ENCODE results near the gene GAK. TPM values are rescaled to one million over a fixed set of nuclear protein-coding genes. Genes with fewer than 3 reads are reported as not detected.

GAK gene
- total and polyA plus RNA-seq, 2 of the 13 experiments (the other 11 are each of a cell fraction or from before 2014, with no cell fraction given), result 17.5 to 44.3 TPM

- TF ChIP-seq, protein P1, sequence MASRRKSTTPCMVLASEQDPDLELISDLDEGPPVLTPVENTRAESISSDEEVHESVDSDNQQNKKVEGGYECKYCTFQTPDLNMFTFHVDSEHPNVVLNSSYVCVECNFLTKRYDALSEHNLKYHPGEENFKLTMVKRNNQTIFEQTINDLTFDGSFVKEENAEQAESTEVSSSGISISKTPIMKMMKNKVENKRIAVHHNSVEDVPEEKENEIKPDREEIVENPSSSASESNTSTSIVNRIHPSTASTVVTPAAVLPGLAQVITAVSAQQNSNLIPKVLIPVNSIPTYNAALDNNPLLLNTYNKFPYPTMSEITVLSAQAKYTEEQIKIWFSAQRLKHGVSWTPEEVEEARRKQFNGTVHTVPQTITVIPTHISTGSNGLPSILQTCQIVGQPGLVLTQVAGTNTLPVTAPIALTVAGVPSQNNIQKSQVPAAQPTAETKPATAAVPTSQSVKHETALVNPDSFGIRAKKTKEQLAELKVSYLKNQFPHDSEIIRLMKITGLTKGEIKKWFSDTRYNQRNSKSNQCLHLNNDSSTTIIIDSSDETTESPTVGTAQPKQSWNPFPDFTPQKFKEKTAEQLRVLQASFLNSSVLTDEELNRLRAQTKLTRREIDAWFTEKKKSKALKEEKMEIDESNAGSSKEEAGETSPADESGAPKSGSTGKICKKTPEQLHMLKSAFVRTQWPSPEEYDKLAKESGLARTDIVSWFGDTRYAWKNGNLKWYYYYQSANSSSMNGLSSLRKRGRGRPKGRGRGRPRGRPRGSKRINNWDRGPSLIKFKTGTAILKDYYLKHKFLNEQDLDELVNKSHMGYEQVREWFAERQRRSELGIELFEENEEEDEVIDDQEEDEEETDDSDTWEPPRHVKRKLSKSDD (CRISPR knock-in tag; IDR thresholded peaks at IDR 0.05; ENCODE audit: low read depth), result peak; percentile 78; the same call in 1 of the 2 replicates
- no peak; the same call in 1 of the 2 replicates for TF ChIP-seq ZNF816 (CRISPR knock-in tag; IDR thresholded peaks at IDR 0.05; ENCODE audit: borderline replicate concordance)
- TF ChIP-seq SOX13 (IDR thresholded peaks at IDR 0.05), result no peak
- peak in 1 of 2 experiments; percentile 26; a peak in 1 of 4 replicates for TF ChIP-seq SOX13 (CRISPR knock-in tag; conservative IDR thresholded peaks at IDR 0.05 in 1 of 2, IDR thresholded peaks at IDR 0.05 in 1 of 2)
- no peak for TF ChIP-seq KDM6A (CRISPR knock-in tag; IDR thresholded peaks at IDR 0.05; ENCODE audit: low read depth)
These were observed at the start of gene GAK, which contains the start of gene TMEM175 (continued) for GRCh38 chr4:931960-932712.

GRCh38 chr4:978957-979701 is 47.0 kb upstream of the GAK start:
- ATAC-seq (no peak), DNase-seq (ENCODE audit: low spot score) (peak; percentile 32), FAIRE-seq (peak; percentile 40)
- Histone ChIP-seq H3K4me3 (replicated peaks in 1 of 3; ENCODE audit: insufficient read depth in 1 of 3, low read depth in 2 of 3, low read length in 3 of 3) (no peak overlapping the region; a peak in 1 of 6 replicates), H3K36me3 (replicated peaks in 1 of 2; ENCODE audit: control insufficient read depth in 1 of 2, insufficient read depth in 2 of 2, low read length in 2 of 2) (no peaks in the 10 kb centered on the region), H4K20me1 (ENCODE audit: insufficient read depth, low read length) (no peaks in the 10 kb centered on the region), H3K79me2 (ENCODE audit: insufficient read depth, low read length) (no peaks in the 10 kb centered on the region), H3K4me1 (ENCODE audit: insufficient read depth, low read length) (peaks cover 19% of the 10 kb centered on the region), H2AFZ (ENCODE audit: low read length) (peak overlapping the region; percentile 54), H3K9ac (ENCODE audit: insufficient read depth, low read depth, low read length) (no peak overlapping the region), H3K27ac (ENCODE audit: extremely low read length, insufficient read depth, low read length) (no peak overlapping the region), H3K27me3 (ENCODE audit: control insufficient read depth in 1 of 2, insufficient read depth in 2 of 2, low read length in 2 of 2) (peaks cover 3 to 10% of the 10 kb centered on the region in 2 experiments; a peak in 3 of 5 replicates), H3K9me3 (ENCODE audit: low read length) (no peaks in the 10 kb centered on the region), H3K4me2 (ENCODE audit: low read depth, low read length) (0 out of 2 replicates have a peak overlapping the region, but pooled peaks have one; percentile 18)
- POLR2A ChIA-PET, result interaction anchor here (1.1 kb wide), 1 partner anchor 14 kb away, joined by 3 read pairs; the partner anchor contains the start of gene SLC26A1
- CTCF ChIA-PET (ENCODE audit: low intra/inter-chr PET ratio, low total read pairs), result no interaction called here
- 47% methylated on average over 17 of the region's 20 CpGs for WGBS (ENCODE audit: low lambda C conversion rate)
- intact Hi-C loops (cut with micrococcal nuclease; ENCODE audit: unreplicated experiment), result no loop called here
- in situ Hi-C loops (cut with HindIII; ENCODE audit: extremely low pct_ligation_motif_present, low pct_unique_long_range_greater_than_20kb), result no loop called here
- no TSS peak for BruUV-seq (replicated peaks)
- 0 out of 2 replicates have a peak, but pooled peaks have one; percentile 29 for TF ChIP-seq SAP130 (CRISPR knock-in tag; IDR thresholded peaks at IDR 0.05; ENCODE audit: low read depth)
- TF ChIP-seq GLMP (CRISPR knock-in tag; IDR thresholded peaks at IDR 0.05; ENCODE audit: borderline replicate concordance), result no peak
- TF ChIP-seq, protein P2, sequence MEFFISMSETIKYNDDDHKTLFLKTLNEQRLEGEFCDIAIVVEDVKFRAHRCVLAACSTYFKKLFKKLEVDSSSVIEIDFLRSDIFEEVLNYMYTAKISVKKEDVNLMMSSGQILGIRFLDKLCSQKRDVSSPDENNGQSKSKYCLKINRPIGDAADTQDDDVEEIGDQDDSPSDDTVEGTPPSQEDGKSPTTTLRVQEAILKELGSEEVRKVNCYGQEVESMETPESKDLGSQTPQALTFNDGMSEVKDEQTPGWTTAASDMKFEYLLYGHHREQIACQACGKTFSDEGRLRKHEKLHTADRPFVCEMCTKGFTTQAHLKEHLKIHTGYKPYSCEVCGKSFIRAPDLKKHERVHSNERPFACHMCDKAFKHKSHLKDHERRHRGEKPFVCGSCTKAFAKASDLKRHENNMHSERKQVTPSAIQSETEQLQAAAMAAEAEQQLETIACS (CRISPR knock-in tag; IDR thresholded peaks at IDR 0.05), result no peak
- 0 out of 2 replicates have a peak, but pooled peaks have one; percentile 30 for TF ChIP-seq ZNF329 (CRISPR knock-in tag; IDR thresholded peaks at IDR 0.05; ENCODE audit: low read depth)
- TF ChIP-seq CEBPB (IDR thresholded peaks at IDR 0.05; ENCODE audit: borderline replicate concordance, low read depth, low read length), result peak; percentile 87
- peak in 1 of 2 experiments; percentile 95; a peak in 2 of 4 replicates for TF ChIP-seq ATF4 (CRISPR knock-in tag; IDR thresholded peaks at IDR 0.05)
